HepG2 (cell line): ENCODE results near the gene SLC7A10. TPM values are rescaled to one million over a fixed set of nuclear protein-coding genes. Genes with fewer than 3 reads are reported as not detected.

Experiments
- CBX5 ChIP-seq: sonication (generic); formaldehyde crosslinking; IDR thresholded peaks from 2 replicates; pipeline ENCODE4 v1.4.0; 2020; ENCODE audit warnings: missing genetic modification reagents, borderline replicate concordance
- ERF ChIP-seq: IDR thresholded peaks from 2 replicates; pipeline ENCODE4 v1.6.1; 2018; ENCODE audit warnings: missing biosample characterization, missing genetic modification reagents
- GATAD1 ChIP-seq: IDR thresholded peaks from 2 replicates; pipeline ENCODE4 v1.6.1; 2016; ENCODE audit warnings: missing genetic modification reagents, missing compliant biosample characterization
- HOXA3 ChIP-seq: sonication (generic); formaldehyde crosslinking; IDR thresholded peaks from 2 replicates; pipeline ENCODE4 v1.5.0; 2020; ENCODE audit warnings: missing genetic modification reagents
- HOXA5 ChIP-seq: sonication (generic); formaldehyde crosslinking; IDR thresholded peaks from 2 replicates; pipeline ENCODE4 v1.4.0; 2020; ENCODE audit warnings: missing genetic modification reagents
- NAIF1 ChIP-seq: sonication (generic); formaldehyde crosslinking; IDR thresholded peaks from 2 replicates; pipeline ENCODE4 v1.5.0; 2020; ENCODE audit warnings: mild to moderate bottlenecking, missing genetic modification reagents, borderline replicate concordance
- SRSF4 ChIP-seq: fragments of 200-400 bp; formaldehyde crosslinking; IDR thresholded peaks from one replicate; pipeline ENCODE4 v1.6.1; 2018; ENCODE audit warnings: mild to moderate bottlenecking, low read depth, low read length, moderate library complexity; ENCODE audit not compliant: poor library complexity, severe bottlenecking
- polyA plus RNA-seq, 8 experiments: library from polyadenylated mRNA; depleted of rRNA in 3 of 8; stranded (reverse) in 7 of 8; unstranded in 1 of 8; fragments of >200 nt; fragmentation: Illumina TruSeq in 4 of 8; extraction: Trizol in 4 of 8; gene quantifications; 2 replicates each; pipeline versions ENCODE4 v1.2.1 to v1.2.3, GENCODE V29; 2011 to 2016; ENCODE audit warnings: low read depth in 4 of 8, missing spikeins in 1 of 8, mixed read lengths in 1 of 8; ENCODE audit not compliant: insufficient read depth in 1 of 8
- total RNA-seq, 5 experiments: library from RNA; depleted of rRNA; stranded (reverse); fragments of >200 nt; fragmentation: Illumina TruSeq; extraction: Trizol; gene quantifications; 2 replicates each; pipeline ENCODE4 v1.2.3, GENCODE V29; 2016; ENCODE audit warnings: low read depth in 1 of 5
- TF ChIP-seq, protein P1 (sequence below): sonication (generic); formaldehyde crosslinking; IDR thresholded peaks from 2 replicates; pipeline ENCODE4 v1.9.0; 2021; ENCODE audit warnings: mild to moderate bottlenecking, missing genetic modification reagents
- TF ChIP-seq, protein P2 (sequence below): sonication (generic); formaldehyde crosslinking; IDR thresholded peaks from 2 replicates; pipeline ENCODE4 v1.4.0; 2020; ENCODE audit warnings: missing genetic modification reagents
- TF ChIP-seq, protein P3 (sequence below): sonication (generic); formaldehyde crosslinking; IDR thresholded peaks from 2 replicates; pipeline ENCODE4 v1.9.0; 2022; ENCODE audit warnings: low read depth, missing genetic modification reagents
- TF ChIP-seq, protein P4 (sequence below): IDR thresholded peaks from 2 replicates; pipeline ENCODE4 v1.6.1; 2016
- TF ChIP-seq, protein P5 (sequence below): sonication (generic); formaldehyde crosslinking; IDR thresholded peaks from 2 replicates; pipeline ENCODE4 v1.4.0; 2020; ENCODE audit warnings: mild to moderate bottlenecking, missing genetic modification reagents

Gene SLC7A10
- total and polyA plus RNA-seq, 2 of the 13 experiments (the other 11 are each of a cell fraction or from before 2014, with no cell fraction given): 1.1 to 2.2 TPM

DNA sequence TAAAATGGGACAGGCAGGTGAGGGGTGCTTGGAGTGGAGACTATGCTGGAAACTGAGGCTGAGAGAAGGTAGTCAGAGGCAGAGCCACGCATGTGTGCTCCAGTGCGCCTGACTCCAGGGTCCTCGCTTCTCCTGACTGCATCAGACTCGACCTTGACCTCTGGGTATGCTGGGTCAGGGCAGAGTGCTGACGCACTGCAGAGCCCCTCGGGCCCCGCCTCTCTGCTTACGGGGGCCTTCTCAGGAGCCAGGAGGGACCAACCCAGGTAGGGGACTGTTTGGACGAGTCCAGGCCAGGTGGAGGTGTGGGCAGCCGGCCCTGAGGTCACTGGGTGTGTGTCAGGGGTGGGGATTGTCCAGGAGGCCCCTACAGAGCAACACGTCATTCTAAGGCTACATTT lies 22.9 kb upstream of the SLC7A10 start (continued):
- TF ChIP-seq, protein P1, sequence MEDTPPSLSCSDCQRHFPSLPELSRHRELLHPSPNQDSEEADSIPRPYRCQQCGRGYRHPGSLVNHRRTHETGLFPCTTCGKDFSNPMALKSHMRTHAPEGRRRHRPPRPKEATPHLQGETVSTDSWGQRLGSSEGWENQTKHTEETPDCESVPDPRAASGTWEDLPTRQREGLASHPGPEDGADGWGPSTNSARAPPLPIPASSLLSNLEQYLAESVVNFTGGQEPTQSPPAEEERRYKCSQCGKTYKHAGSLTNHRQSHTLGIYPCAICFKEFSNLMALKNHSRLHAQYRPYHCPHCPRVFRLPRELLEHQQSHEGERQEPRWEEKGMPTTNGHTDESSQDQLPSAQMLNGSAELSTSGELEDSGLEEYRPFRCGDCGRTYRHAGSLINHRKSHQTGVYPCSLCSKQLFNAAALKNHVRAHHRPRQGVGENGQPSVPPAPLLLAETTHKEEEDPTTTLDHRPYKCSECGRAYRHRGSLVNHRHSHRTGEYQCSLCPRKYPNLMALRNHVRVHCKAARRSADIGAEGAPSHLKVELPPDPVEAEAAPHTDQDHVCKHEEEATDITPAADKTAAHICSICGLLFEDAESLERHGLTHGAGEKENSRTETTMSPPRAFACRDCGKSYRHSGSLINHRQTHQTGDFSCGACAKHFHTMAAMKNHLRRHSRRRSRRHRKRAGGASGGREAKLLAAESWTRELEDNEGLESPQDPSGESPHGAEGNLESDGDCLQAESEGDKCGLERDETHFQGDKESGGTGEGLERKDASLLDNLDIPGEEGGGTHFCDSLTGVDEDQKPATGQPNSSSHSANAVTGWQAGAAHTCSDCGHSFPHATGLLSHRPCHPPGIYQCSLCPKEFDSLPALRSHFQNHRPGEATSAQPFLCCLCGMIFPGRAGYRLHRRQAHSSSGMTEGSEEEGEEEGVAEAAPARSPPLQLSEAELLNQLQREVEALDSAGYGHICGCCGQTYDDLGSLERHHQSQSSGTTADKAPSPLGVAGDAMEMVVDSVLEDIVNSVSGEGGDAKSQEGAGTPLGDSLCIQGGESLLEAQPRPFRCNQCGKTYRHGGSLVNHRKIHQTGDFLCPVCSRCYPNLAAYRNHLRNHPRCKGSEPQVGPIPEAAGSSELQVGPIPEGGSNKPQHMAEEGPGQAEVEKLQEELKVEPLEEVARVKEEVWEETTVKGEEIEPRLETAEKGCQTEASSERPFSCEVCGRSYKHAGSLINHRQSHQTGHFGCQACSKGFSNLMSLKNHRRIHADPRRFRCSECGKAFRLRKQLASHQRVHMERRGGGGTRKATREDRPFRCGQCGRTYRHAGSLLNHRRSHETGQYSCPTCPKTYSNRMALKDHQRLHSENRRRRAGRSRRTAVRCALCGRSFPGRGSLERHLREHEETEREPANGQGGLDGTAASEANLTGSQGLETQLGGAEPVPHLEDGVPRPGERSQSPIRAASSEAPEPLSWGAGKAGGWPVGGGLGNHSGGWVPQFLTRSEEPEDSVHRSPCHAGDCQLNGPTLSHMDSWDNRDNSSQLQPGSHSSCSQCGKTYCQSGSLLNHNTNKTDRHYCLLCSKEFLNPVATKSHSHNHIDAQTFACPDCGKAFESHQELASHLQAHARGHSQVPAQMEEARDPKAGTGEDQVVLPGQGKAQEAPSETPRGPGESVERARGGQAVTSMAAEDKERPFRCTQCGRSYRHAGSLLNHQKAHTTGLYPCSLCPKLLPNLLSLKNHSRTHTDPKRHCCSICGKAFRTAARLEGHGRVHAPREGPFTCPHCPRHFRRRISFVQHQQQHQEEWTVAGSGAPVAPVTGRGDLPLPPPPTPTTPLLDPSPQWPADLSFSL (CRISPR knock-in tag): no peak; the same call in 1 of the 2 replicates
- TF ChIP-seq GATAD1 (CRISPR knock-in tag) (no peak), SRSF4 (no peak), HOXA3 (CRISPR knock-in tag) (peak; percentile 54; the same call in 1 of the 2 replicates), CBX5 (CRISPR knock-in tag) (no peak), NAIF1 (CRISPR knock-in tag) (no peak), HOXA5 (CRISPR knock-in tag) (no peak), ERF (CRISPR knock-in tag) (no peak)
- TF ChIP-seq, protein P2, sequence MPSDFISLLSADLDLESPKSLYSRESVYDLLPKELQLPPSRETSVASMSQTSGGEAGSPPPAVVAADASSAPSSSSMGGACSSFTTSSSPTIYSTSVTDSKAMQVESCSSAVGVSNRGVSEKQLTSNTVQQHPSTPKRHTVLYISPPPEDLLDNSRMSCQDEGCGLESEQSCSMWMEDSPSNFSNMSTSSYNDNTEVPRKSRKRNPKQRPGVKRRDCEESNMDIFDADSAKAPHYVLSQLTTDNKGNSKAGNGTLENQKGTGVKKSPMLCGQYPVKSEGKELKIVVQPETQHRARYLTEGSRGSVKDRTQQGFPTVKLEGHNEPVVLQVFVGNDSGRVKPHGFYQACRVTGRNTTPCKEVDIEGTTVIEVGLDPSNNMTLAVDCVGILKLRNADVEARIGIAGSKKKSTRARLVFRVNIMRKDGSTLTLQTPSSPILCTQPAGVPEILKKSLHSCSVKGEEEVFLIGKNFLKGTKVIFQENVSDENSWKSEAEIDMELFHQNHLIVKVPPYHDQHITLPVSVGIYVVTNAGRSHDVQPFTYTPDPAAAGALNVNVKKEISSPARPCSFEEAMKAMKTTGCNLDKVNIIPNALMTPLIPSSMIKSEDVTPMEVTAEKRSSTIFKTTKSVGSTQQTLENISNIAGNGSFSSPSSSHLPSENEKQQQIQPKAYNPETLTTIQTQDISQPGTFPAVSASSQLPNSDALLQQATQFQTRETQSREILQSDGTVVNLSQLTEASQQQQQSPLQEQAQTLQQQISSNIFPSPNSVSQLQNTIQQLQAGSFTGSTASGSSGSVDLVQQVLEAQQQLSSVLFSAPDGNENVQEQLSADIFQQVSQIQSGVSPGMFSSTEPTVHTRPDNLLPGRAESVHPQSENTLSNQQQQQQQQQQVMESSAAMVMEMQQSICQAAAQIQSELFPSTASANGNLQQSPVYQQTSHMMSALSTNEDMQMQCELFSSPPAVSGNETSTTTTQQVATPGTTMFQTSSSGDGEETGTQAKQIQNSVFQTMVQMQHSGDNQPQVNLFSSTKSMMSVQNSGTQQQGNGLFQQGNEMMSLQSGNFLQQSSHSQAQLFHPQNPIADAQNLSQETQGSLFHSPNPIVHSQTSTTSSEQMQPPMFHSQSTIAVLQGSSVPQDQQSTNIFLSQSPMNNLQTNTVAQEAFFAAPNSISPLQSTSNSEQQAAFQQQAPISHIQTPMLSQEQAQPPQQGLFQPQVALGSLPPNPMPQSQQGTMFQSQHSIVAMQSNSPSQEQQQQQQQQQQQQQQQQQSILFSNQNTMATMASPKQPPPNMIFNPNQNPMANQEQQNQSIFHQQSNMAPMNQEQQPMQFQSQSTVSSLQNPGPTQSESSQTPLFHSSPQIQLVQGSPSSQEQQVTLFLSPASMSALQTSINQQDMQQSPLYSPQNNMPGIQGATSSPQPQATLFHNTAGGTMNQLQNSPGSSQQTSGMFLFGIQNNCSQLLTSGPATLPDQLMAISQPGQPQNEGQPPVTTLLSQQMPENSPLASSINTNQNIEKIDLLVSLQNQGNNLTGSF (CRISPR knock-in tag): no peak
- TF ChIP-seq, protein P3, sequence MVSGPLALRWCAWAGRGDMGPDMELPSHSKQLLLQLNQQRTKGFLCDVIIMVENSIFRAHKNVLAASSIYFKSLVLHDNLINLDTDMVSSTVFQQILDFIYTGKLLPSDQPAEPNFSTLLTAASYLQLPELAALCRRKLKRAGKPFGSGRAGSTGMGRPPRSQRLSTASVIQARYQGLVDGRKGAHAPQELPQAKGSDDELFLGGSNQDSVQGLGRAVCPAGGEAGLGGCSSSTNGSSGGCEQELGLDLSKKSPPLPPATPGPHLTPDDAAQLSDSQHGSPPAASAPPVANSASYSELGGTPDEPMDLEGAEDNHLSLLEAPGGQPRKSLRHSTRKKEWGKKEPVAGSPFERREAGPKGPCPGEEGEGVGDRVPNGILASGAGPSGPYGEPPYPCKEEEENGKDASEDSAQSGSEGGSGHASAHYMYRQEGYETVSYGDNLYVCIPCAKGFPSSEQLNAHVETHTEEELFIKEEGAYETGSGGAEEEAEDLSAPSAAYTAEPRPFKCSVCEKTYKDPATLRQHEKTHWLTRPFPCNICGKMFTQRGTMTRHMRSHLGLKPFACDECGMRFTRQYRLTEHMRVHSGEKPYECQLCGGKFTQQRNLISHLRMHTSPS (CRISPR knock-in tag): peak; percentile 31; the same call in 1 of the 2 replicates
- TF ChIP-seq, protein P4, sequence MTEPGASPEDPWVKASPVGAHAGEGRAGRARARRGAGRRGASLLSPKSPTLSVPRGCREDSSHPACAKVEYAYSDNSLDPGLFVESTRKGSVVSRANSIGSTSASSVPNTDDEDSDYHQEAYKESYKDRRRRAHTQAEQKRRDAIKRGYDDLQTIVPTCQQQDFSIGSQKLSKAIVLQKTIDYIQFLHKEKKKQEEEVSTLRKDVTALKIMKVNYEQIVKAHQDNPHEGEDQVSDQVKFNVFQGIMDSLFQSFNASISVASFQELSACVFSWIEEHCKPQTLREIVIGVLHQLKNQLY (CRISPR knock-in tag): no peak
- TF ChIP-seq, protein P5, sequence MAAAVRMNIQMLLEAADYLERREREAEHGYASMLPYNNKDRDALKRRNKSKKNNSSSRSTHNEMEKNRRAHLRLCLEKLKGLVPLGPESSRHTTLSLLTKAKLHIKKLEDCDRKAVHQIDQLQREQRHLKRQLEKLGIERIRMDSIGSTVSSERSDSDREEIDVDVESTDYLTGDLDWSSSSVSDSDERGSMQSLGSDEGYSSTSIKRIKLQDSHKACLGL (CRISPR knock-in tag): no peak; the same call in 1 of the 2 replicates
